HG02938 (cell line): ENCODE data around the gene GRAMD1C.
"Not testable (repeated sequence)": the region's sequence is repeated elsewhere in the genome, so short reads cannot be mapped to it uniquely, and the experiment has no call there.

ENCODE experiments used
- ATAC-seq: cut with Tn5 transposase; IDR thresholded peaks from one replicate; pipeline ENCODE4 v1.9.1; 2021; ENCODE audit warnings: mild to moderate bottlenecking, moderate library complexity; ENCODE audit not compliant: unreplicated experiment

The GRAMD1C gene

GRCh38 chr3:113849841-113850240, 11.3 kb downstream of the GRAMD1C start:
- ATAC-seq, result not testable (repeated sequence)

GRCh38 chr3:113850391-113850790, 11.8 kb downstream of the GRAMD1C start:
- not testable (repeated sequence) for ATAC-seq

GRCh38 chr3:113852506-113852905, 13.9 kb downstream of the GRAMD1C start:
- ATAC-seq, result no peak

DNA sequence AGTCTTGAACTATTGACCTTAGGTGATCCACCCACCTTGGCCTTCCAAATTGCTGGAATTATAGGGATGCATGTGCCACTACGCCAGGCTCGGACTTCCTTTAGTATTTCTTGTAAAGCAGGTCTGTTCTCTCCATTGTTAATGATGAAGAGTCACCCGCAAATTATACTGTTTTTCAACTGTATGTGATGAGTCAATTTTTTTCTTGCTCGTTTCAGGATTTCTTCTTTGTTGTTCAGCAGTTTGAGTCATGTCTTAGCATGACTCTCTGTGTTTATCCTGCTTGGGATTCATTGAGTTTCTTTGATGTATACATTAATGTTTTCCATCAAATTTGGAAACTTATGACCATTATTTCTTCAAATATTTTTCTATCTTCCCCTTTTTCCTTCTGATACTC, 28.9 kb downstream of the GRAMD1C start:
- ATAC-seq, result no peak

DNA sequence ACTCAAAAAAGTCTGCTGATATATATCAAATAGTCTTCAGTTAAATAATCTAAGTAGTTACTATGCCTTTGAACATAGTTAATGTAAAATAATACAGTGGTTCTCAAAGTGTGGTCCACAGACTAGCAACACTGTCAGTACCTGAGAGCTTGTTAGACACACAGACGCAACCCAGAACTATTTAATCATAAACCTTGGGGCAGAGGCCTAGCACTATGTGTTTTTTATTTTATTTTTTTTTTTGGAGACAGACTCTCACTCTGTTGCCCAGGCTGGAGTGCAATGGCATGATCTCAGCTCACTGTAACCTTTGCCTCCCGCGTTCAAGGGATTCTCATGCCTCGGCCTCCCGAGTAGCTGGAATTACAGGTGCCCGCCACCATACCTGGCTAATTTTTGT, 34.7 kb downstream of the GRAMD1C start:
- ATAC-seq, result no peak

DNA sequence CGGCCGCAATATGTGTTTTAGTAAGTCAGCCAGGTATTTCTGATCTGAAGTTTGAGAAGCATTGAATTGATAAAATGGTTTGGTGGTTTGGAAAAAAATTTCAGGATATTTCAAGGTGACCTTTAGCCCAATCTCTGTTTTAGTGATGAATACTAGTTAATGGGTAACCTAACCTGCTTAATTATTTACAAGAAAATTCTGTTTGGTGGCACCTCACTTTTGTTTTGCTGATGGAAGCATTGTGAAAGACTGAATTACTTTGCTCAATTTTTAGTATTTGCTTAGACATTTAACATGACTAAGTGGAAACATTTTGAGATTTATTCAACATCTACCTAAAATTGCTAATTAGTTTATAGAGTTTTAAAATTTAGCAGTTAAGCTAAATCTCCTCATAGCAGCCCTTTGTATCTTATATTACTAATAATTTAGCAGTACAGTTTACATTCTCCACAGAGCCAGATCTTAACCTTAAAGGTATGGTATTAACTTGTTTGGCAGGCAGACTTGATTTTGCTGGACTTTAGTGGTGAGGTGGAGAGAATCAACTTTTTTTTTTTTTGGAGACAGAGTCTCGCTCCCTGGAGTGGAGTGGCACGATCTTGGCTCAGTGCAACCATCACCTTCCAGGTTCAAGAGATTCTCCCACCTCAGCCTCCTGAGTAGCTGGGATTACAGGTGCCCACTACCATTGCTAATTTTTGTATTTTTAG, 35.4 kb downstream of the GRAMD1C start:
- no peak for ATAC-seq

GRCh38 chr3:113878403-113878802, 39.8 kb downstream of the GRAMD1C start:
- ATAC-seq, result no peak

DNA sequence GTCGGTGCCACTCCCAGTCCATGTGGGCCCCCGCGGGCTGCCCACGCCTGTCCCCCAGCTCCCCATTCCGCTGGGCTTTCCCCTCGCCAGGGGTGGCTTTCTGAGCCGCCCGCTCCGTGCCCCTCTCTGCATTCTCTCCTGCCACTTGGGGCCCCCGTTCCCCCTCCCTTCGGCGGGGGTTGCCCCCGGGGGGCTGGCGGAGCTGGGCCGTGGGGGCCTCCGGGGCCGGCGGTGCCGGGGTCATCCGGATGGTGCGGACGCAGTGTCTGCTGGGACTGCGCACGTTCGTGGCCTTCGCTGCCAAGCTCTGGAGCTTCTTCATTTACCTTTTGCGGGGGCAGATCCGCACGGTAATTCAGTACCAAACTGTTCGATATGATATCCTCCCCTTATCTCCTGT, 46.5 kb downstream of the GRAMD1C start:
- no peak for ATAC-seq

DNA sequence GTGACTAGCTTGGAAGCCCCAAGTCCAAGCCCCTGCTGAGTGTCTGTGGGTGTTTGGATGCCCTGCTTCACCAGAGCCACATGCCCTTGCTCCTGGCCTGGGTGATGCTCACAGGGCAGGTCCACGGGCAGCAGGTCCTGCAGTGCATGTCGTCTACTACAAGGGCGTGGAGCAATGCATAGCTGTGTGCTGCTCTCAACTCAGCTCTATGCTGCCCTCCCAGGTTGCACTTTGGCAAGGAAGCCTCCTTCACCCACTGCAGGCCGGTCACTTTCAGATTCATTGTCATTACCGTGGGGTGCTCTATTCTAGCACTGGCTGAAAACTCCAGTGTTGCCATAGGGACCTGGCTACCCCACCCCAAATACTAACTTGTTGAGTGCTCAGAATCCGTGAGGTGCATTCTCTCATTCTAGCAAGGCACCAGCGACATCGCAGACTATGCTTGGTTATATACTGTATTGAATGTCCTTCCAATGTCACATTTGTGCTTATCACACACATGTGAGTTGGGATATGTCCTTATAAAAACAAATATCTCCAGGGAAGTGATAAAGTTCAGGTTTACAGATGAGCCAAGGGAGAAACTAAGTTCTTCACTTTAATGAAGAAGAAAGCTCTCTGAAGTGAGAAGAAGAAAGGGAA, 51.8 kb downstream of the GRAMD1C start:
- no peak for ATAC-seq

- no peak for ATAC-seq
Measured at GRCh38 chr3:113894927-113895326, 56.3 kb downstream of the GRAMD1C start.

DNA sequence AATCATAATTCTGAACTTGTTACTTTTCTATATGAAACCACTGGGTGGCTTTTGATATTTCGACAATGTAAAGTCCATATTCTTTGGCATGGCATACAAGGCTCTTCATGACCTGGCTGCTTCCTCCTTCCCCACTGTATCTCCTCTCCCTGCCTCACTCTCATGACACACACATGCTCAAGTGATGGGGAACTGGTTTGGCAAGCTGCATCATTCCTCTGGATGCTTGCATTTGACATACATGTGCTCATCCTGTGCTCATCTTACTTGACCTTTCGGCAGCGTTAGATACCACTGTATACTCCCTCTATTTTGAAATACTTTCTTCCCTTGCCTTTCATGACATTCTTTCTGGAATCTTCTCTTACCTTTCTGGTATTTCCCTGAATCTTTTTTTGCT, 57.4 kb downstream of the GRAMD1C start:
- ATAC-seq, result no peak

DNA sequence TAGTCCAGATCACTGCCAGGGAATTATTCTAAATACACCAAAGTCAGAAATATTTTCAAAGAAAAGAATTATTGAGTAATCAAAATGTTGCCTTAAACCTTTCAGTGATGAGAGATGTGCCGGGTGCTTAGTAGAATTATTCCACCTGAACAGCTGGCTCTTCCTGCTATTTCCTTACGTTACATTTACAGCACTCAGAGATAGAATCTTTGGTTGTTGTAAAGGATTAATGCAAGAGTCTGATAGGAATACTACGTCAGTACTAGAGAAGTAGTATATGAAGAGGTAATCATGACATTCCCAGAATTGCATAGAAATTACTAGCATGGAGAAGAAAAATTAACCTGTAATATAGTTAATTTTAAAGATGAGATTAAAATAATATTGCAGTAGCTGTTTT, 58.3 kb downstream of the GRAMD1C start:
- no peak for ATAC-seq

- no peak for ATAC-seq
Measured at GRCh38 chr3:113897373-113897777, 58.8 kb downstream of the GRAMD1C start.

DNA sequence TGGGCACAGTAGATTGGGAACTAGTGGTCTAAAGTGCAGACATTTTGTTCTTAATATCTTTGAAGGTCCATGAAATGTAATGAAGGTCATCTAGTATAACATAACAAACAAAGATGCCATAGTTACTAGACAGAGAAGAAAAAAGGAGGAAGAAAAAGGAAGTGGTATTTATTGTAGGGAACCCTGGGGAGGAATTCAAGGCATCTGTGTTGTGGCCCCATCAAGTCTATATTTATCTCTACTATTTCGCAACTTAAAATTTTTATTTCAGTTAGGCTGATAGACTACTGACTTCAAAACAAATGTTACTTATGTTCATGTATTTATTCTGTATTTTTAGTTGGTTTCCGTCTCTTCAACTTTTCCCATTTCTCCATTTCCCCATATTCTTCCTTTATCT, 60.3 kb downstream of the GRAMD1C start:
- ATAC-seq, result no peak

DNA sequence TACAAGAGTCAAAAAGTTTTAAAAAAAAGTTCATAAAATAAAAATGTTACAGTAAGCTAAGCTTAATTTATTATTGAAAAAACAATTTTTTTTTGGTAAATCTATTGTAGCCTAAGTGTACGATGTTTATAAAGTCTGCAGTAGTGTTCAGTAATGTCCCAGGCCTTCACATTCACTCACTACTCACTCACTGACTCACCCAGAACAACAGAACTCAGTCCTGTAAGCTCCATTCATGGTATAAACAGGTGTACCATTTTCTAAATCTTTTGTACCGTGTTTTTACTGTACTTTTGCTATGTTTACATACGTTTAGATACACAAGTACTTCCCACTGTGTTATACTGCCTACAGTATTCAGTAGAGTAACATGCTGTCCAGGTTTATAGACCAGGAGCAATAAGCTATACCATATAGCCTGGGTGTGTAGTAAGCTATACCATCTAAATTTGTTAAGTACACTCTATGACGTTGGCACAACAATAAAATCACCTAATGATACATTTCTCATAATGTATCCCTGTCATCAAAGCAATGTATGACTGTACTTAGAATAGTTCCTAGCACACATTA, 68.1 kb downstream of the GRAMD1C start:
- ATAC-seq, result no peak

- ATAC-seq, result no peak
Measured at GRCh38 chr3:113908133-113908532, 69.5 kb downstream of the GRAMD1C start.

DNA sequence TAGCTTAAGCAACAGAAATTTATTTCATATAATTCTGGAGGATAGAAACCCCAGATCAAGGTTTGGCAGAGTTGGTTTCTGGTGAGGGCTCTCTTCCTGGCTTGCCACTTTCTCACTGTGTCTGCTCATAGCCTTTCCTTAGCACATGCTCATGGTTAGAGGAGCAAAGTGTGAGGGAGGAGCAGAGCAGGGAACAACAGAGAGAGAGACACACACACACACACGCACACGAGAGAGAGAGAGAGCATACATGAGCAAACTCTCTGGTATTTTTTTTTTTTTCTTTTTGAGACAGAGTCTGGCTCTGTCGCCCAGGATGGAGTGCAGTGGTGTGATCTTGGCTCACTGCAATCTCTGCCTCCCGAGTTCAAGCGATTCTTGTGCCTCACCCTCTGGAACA, 72.4 kb downstream of the GRAMD1C start:
- ATAC-seq, result no peak

GRCh38 chr3:113912552-113913236, 74.1 kb downstream of the GRAMD1C start:
- ATAC-seq, result peak; percentile 88

DNA sequence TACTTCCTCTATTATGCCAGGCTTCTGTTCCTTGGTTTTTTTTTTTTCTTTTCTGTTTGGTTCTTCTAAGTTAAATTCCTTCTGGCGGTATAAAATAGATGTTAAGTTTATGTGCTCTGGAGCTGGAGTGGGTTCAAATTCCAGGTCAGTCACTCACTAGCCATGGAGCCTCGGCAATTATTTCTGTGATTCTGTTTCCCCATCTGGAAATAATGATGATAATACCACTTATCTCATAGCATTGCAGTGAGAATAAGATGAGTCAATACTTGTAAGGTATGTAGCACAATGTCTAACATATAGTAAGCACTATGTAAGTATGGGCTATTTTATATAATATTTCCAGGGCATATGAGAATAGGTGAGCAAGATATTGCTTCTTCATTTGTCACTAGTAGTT, 76.1 kb downstream of the GRAMD1C start:
- ATAC-seq, result no peak

GRCh38 chr3:113927556-113927955, 89.0 kb downstream of the GRAMD1C start:
- ATAC-seq, result no peak

DNA sequence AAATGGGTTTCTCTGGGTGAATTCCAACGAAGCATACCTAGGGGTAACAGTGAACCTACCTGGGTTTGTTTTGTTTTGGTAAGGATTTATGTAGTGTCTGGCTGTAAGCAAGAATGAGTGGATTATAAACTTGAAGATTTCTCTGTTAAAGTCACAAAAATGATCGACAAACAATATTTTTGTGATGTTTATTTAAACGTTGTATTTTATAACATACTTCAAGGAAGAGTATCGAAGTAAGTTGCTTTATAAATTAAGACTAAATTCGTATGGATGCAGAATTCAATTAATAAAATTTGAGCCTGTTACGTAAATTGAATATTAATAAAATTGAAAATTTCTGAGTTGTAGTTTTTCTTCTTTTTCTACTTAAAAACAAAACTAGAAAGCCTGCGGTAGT, 108.2 kb downstream of the GRAMD1C start:
- ATAC-seq, result no peak
